ENCODE data around the gene SMYD3.
"Not testable (repeated sequence)": the region's sequence is repeated elsewhere in the genome, so short reads cannot be mapped to it uniquely, and the experiment has no call there.

Gene SMYD3

GRCh38 chr1:246338098-246338497 lies 169.0 kb downstream of the SMYD3 start:
- no peak for DNase-seq (ENCODE audit: extremely low spot score)
- POLR2A ChIA-PET, result no interaction called here
- CTCF ChIA-PET, result no interaction called here
- TF ChIP-seq LEF1 (IDR thresholded peaks at IDR 0.05; ENCODE audit: borderline replicate concordance) (no peak), HDGF (IDR thresholded peaks at IDR 0.05; ENCODE audit: borderline replicate concordance) (no peak), TARDBP (IDR thresholded peaks at IDR 0.05) (no peak), SUZ12 (IDR thresholded peaks at IDR 0.05) (no peak), PKNOX1 (IDR thresholded peaks at IDR 0.05) (no peak), CTBP1 (IDR thresholded peaks at IDR 0.05; ENCODE audit: borderline replicate concordance) (no peak), ARNT (IDR thresholded peaks at IDR 0.05) (no peak), BHLHE40 (IDR thresholded peaks at IDR 0.05; ENCODE audit: borderline replicate concordance) (no peak), FOXK2 (IDR thresholded peaks at IDR 0.05) (no peak), FOXM1 (IDR thresholded peaks at IDR 0.05; ENCODE audit: borderline replicate concordance) (no peak), ZNF384 (IDR thresholded peaks at IDR 0.05) (no peak), ELF4 (IDR thresholded peaks at IDR 0.05) (no peak)

GRCh38 chr1:246335151-246335550 lies 171.9 kb downstream of the SMYD3 start:
- CTCF ChIA-PET, result no interaction called here

DNA sequence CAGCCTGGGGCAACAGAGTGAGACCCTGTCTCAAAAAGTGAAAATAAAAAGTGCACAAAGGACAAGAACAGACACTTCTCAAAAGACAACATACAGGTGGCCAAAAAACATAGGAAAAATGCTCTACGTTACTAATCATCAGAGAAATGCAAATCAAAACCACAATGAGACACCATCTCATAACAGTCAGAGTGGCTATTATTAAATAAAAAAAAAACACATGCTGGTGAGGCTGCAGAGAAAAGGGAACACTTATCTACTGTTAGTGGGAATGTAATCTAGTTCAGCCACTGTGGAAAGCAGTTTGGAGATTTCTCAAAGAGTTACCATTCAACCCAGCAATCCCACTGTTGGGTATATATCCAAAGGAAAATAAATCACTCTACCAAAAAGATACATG lies 173.2 kb downstream of the SMYD3 start:
- TF ChIP-seq HDGF (IDR thresholded peaks at IDR 0.05; ENCODE audit: borderline replicate concordance) (no peak), FOXM1 (IDR thresholded peaks at IDR 0.05; ENCODE audit: borderline replicate concordance) (no peak), ELF4 (IDR thresholded peaks at IDR 0.05) (no peak), PKNOX1 (IDR thresholded peaks at IDR 0.05) (no peak), FOXK2 (IDR thresholded peaks at IDR 0.05) (no peak), CTBP1 (IDR thresholded peaks at IDR 0.05; ENCODE audit: borderline replicate concordance) (no peak)
- no peak for DNase-seq (ENCODE audit: extremely low spot score)
- CTCF ChIA-PET, result no interaction called here
- POLR2A ChIA-PET, result no interaction called here

More at GRCh38 chr1:246335151-246335550, 171.9 kb downstream of the SMYD3 start:
- POLR2A ChIA-PET, result no interaction called here
- no peak for TF ChIP-seq FOXK2 (IDR thresholded peaks at IDR 0.05)
- no peak for DNase-seq (ENCODE audit: extremely low spot score)

DNA sequence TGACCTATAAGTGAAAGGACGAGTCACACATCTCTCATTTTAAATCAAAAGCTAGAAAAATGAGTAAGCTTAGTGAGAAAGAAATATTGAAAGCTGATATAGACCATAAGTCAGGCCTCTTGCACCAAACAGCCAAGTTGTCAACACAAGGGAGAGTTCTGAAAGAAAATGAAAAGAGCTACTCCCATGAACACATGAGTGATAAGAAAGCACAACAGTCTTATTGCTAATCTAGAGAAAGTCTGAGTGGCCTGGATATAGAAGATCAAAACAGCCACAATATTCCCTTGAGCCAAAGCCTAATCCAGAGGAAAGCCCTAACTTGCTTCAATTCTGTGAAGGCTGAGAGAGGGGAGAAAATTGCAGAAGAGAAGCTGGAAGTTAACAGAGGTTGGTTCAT lies 175.0 kb downstream of the SMYD3 start:
- ChIA-PET CTCF (no interaction called here), POLR2A (no interaction called here)
- no peak for TF ChIP-seq BHLHE40 (IDR thresholded peaks at IDR 0.05; ENCODE audit: borderline replicate concordance)
- TF ChIP-seq ELF4 (IDR thresholded peaks at IDR 0.05), result no peak
- no peak for TF ChIP-seq FOXM1 (IDR thresholded peaks at IDR 0.05; ENCODE audit: borderline replicate concordance)
- TF ChIP-seq LEF1 (IDR thresholded peaks at IDR 0.05; ENCODE audit: borderline replicate concordance), result no peak
- TF ChIP-seq ARNT (IDR thresholded peaks at IDR 0.05), result no peak
- no peak for TF ChIP-seq ZNF384 (IDR thresholded peaks at IDR 0.05)
- TF ChIP-seq FOXK2 (IDR thresholded peaks at IDR 0.05), result no peak
- no peak for TF ChIP-seq L3MBTL2 (conservative IDR thresholded peaks at IDR 0.05)
- TF ChIP-seq CTBP1 (IDR thresholded peaks at IDR 0.05; ENCODE audit: borderline replicate concordance), result no peak
- no peak for TF ChIP-seq PKNOX1 (IDR thresholded peaks at IDR 0.05)
- no peak for DNase-seq (ENCODE audit: extremely low spot score)

DNA sequence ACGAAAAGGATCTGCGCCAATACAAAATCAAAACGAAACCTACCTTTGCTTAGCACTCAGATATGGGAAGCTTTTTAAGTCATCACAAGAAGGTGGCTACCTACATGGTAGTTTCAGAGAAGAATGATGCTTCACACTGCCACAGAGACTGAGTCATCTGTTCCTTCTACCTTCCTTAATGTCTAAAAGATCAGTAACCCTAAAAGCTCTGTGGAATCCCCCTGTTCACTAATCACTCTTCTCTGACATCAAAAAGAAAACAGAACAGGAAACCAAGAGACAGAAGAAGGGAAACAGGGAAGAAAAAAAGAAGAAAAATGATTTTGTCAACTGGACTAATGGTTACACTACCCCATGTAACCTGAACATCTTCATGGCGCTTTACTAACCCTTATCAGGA lies 177.2 kb downstream of the SMYD3 start:
- TF ChIP-seq LEF1 (IDR thresholded peaks at IDR 0.05; ENCODE audit: borderline replicate concordance), result no peak
- no peak for TF ChIP-seq CTBP1 (IDR thresholded peaks at IDR 0.05; ENCODE audit: borderline replicate concordance)
- no peak for TF ChIP-seq HDGF (IDR thresholded peaks at IDR 0.05; ENCODE audit: borderline replicate concordance)
- no peak for TF ChIP-seq L3MBTL2 (conservative IDR thresholded peaks at IDR 0.05)
- no peak for TF ChIP-seq SP1 (IDR thresholded peaks at IDR 0.05)
- TF ChIP-seq SUZ12 (IDR thresholded peaks at IDR 0.05), result no peak
- TF ChIP-seq TARDBP (IDR thresholded peaks at IDR 0.05), result no peak
- no peak for DNase-seq (ENCODE audit: extremely low spot score)
- ChIA-PET CTCF (no interaction called here), POLR2A (no interaction called here)

DNA sequence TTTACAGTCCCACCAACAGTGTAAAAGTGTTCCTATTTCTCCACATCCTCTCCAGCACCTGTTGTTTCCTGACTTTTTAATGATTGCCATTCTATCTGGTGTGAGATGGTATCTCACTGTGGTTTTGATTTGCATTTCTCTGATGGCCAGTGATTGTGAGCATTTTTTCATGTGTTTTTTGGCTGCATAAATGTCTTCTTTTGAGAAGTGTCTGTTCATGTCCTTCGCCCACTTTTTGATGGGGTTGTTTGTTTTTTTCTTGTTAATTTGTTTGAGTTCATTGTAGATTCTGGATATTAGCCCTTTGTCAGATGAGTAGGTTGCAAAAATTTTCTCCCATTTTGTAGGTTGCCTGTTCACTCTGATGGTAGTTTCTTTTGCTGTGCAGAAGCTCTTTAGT lies 177.8 kb downstream of the SMYD3 start:
- DNase-seq (ENCODE audit: extremely low spot score); CTCF ChIA-PET; POLR2A ChIA-PET: not testable (repeated sequence)

DNA sequence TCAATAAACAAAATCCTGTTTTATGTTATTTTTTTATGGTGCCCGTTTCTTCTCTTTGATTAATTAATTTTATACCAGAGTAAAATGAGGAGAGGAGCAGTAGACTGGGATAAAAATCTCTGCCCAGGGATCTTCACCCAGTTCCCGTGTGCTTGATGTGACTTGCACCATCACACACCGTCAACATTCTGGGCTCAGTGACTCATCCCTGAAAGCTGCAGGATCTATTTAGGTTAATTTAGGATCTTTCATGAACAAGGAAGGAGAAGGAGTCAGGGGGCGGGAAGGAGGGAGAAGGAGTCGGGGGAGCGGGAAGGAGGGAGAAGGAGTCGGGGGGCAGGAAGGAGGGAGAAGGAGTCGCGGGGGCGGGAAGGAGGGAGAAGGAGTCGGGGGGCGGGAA lies 182.4 kb downstream of the SMYD3 start:
- no peak for DNase-seq (ENCODE audit: extremely low spot score)
- ChIA-PET POLR2A (no interaction called here), CTCF (no interaction called here)
- TF ChIP-seq FOXK2 (IDR thresholded peaks at IDR 0.05) (no peak), TARDBP (IDR thresholded peaks at IDR 0.05) (no peak), PKNOX1 (IDR thresholded peaks at IDR 0.05) (no peak), CTBP1 (IDR thresholded peaks at IDR 0.05; ENCODE audit: borderline replicate concordance) (no peak), ZNF384 (IDR thresholded peaks at IDR 0.05) (no peak), FOXA1 (IDR thresholded peaks at IDR 0.05) (no peak), NFRKB (IDR thresholded peaks at IDR 0.05) (no peak), FOXM1 (IDR thresholded peaks at IDR 0.05; ENCODE audit: borderline replicate concordance) (no peak), HDGF (IDR thresholded peaks at IDR 0.05; ENCODE audit: borderline replicate concordance) (no peak), ELF4 (IDR thresholded peaks at IDR 0.05) (no peak), LEF1 (IDR thresholded peaks at IDR 0.05; ENCODE audit: borderline replicate concordance) (no peak), ARNT (IDR thresholded peaks at IDR 0.05) (no peak)

DNA sequence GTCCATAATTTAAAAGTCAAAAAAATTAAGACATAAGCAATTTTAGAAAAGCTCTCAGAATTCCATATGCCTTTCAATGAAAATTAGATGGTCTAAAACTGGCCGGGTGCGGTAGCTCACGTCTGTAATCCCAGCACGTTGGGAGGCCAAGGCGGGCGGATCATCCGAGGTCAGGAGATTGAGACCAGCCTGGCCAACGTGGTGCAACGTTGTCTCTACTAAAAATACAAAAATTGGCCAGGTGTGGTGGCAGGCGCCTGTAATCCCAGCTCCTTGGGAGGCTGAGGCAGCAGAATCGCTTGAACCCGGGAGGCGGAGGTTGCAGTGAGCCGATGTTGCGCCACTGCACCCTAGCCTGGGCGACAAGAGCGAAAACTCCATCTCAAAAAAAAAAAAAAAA lies 183.0 kb downstream of the SMYD3 start:
- DNase-seq (ENCODE audit: extremely low spot score); CTCF ChIA-PET; POLR2A ChIA-PET: not testable (repeated sequence)

Data from HEK293T (cell line).